ENCODE data around the gene DYNC1LI2. TPM values are rescaled to one million over a fixed set of nuclear protein-coding genes. Genes with fewer than 3 reads are reported as not detected.
"Not testable (repeated sequence)": the region's sequence is repeated elsewhere in the genome, so short reads cannot be mapped to it uniquely, and the experiment has no call there.

The DYNC1LI2 gene
- total RNA-seq, 1 donor from 2014 or later: 76.6 TPM

- intact Hi-C loops (cut with DNase I): no loop called here
- ATAC-seq (peak; percentile 83), DNase-seq (ENCODE audit: missing footprints) (peak; percentile 80)
Observed at GRCh38 chr16:66705790-66706505, 45.5 kb downstream of the DYNC1LI2 start.

- intact Hi-C loops (cut with DNase I): no loop called here
- DNase-seq (ENCODE audit: missing footprints) (no peak), ATAC-seq (peak; percentile 46)
Observed at GRCh38 chr16:66703406-66704215, 47.8 kb downstream of the DYNC1LI2 start.

- ATAC-seq: no peak
- intact Hi-C loops (cut with DNase I): no loop called here
- no peak for DNase-seq (ENCODE audit: missing footprints)
Observed at GRCh38 chr16:66701516-66701915, 49.9 kb downstream of the DYNC1LI2 start.

GRCh38 chr16:66701026-66701425 lies 50.4 kb downstream of the DYNC1LI2 start:
- intact Hi-C loops (cut with DNase I): no loop called here
- ATAC-seq (no peak), DNase-seq (ENCODE audit: missing footprints) (no peak)

GRCh38 chr16:66699898-66700297 lies 51.5 kb downstream of the DYNC1LI2 start:
- no peak for ATAC-seq
- no peak for DNase-seq (ENCODE audit: missing footprints)
- intact Hi-C loops (cut with DNase I): loop anchor here (5.0 kb wide), 1 partner anchor 38 kb away; no protein-coding TSS in a partner anchor

GRCh38 chr16:66698046-66698445 lies 53.4 kb downstream of the DYNC1LI2 start:
- intact Hi-C loops (cut with DNase I): loop anchor here (5.0 kb wide), 1 partner anchor 36 kb away; no protein-coding TSS in a partner anchor
- no peak for ATAC-seq
- no peak for DNase-seq (ENCODE audit: missing footprints)

- DNase-seq (ENCODE audit: missing footprints) (peak; percentile 92), ATAC-seq (peak; percentile 98)
- intact Hi-C loops (cut with DNase I): loop anchor here (5.0 kb wide), 1 partner anchor 35 kb away; no protein-coding TSS in a partner anchor
Observed at GRCh38 chr16:66696669-66697630, 54.5 kb downstream of the DYNC1LI2 start, which contains the start of gene CMTM4. TSS of gene CMTM4 (minus strand) at chr16:66696743. CDS start at chr16:66696525, 218 bp downstream.

- peak; percentile 15 for ATAC-seq
- intact Hi-C loops (cut with DNase I): loop anchor here (5.0 kb wide), 1 partner anchor 34 kb away; no protein-coding TSS in a partner anchor
- DNase-seq (ENCODE audit: missing footprints): peak; percentile 74
Observed at GRCh38 chr16:66695935-66696668, 55.3 kb downstream of the DYNC1LI2 start.

GRCh38 chr16:66695471-66695934 lies 55.9 kb downstream of the DYNC1LI2 start:
- intact Hi-C loops (cut with DNase I): loop anchor here (5.0 kb wide), 1 partner anchor 33 kb away; no protein-coding TSS in a partner anchor
- no peak for DNase-seq (ENCODE audit: missing footprints)
- ATAC-seq: no peak

GRCh38 chr16:66693149-66693548 lies 58.3 kb downstream of the DYNC1LI2 start:
- no peak for DNase-seq (ENCODE audit: missing footprints)
- intact Hi-C loops (cut with DNase I): no loop called here
- ATAC-seq: no peak

- ATAC-seq (no peak), DNase-seq (ENCODE audit: missing footprints) (no peak)
- intact Hi-C loops (cut with DNase I): no loop called here
Observed at GRCh38 chr16:66692341-66692740, 59.1 kb downstream of the DYNC1LI2 start.

GRCh38 chr16:66691234-66691633 lies 60.2 kb downstream of the DYNC1LI2 start:
- intact Hi-C loops (cut with DNase I): no loop called here
- DNase-seq (ENCODE audit: missing footprints): no peak
- no peak for ATAC-seq

GRCh38 chr16:66690106-66690847 lies 61.1 kb downstream of the DYNC1LI2 start:
- DNase-seq (ENCODE audit: missing footprints): no peak
- intact Hi-C loops (cut with DNase I): no loop called here
- ATAC-seq: no peak

GRCh38 chr16:66689282-66689681 lies 62.1 kb downstream of the DYNC1LI2 start:
- intact Hi-C loops (cut with DNase I): no loop called here

GRCh38 chr16:66687906-66688625 lies 63.3 kb downstream of the DYNC1LI2 start:
- no peak for ATAC-seq
- no peak for DNase-seq (ENCODE audit: missing footprints)
- intact Hi-C loops (cut with DNase I): no loop called here

More at GRCh38 chr16:66689282-66689681, 62.1 kb downstream of the DYNC1LI2 start:
- no peak for DNase-seq (ENCODE audit: missing footprints)
- no peak for ATAC-seq

GRCh38 chr16:66685501-66686115 lies 65.8 kb downstream of the DYNC1LI2 start:
- DNase-seq (ENCODE audit: missing footprints); intact Hi-C loops (cut with DNase I): not testable (repeated sequence)

More at GRCh38 chr16:66685501-66686115, 65.8 kb downstream of the DYNC1LI2 start:
- not testable (repeated sequence) for ATAC-seq
